D721Med (cell line): ENCODE data around the gene CXCL8.

Experiments
- DNase-seq: peaks from one replicate; pipeline ENCODE4 v3.0.0; 2011; ENCODE audit warnings: low spot score; ENCODE audit not compliant: insufficient read length
- FAIRE-seq: peaks from 2 replicates; lab custom pipeline; 2011; peaks lifted over from hg19 to GRCh38; lab: Jason Lieb, UNC
- CTCF ChIP-seq: IDR thresholded peaks from 2 replicates; pipeline ENCODE4 v1.5.1; 2012; ENCODE audit warnings: mild to moderate bottlenecking, control low read depth; ENCODE audit not compliant: insufficient read depth; ENCODE audit errors: missing control alignments

The CXCL8 gene

GRCh38 chr4:73718375-73719373, 21.7 kb upstream of the CXCL8 start:
- DNase-seq (no peak), FAIRE-seq (no peak)
- TF ChIP-seq CTCF = no peak

GRCh38 chr4:73721435-73721834, 18.9 kb upstream of the CXCL8 start:
- FAIRE-seq (no peak), DNase-seq (no peak)
- TF ChIP-seq CTCF = no peak

- no peak for FAIRE-seq
- DNase-seq = no peak
- TF ChIP-seq CTCF = no peak
These were observed 18.5 kb upstream of the CXCL8 start for GRCh38 chr4:73721909-73722308.

GRCh38 chr4:73723023-73723422, 17.3 kb upstream of the CXCL8 start:
- FAIRE-seq (no peak), DNase-seq (no peak)
- TF ChIP-seq CTCF = no peak

GRCh38 chr4:73723928-73724327, 16.4 kb upstream of the CXCL8 start:
- TF ChIP-seq CTCF = no peak
- no peak for FAIRE-seq
- no peak for DNase-seq

- no peak for DNase-seq
- FAIRE-seq = no peak
- no peak for TF ChIP-seq CTCF
These were observed 14.9 kb upstream of the CXCL8 start for GRCh38 chr4:73725510-73725909.

- DNase-seq (no peak), FAIRE-seq (no peak)
- no peak for TF ChIP-seq CTCF
These were observed 14.4 kb upstream of the CXCL8 start for GRCh38 chr4:73725985-73726384.
